ENCODE measurements around the gene RAD51B.

Gene RAD51B

DNA sequence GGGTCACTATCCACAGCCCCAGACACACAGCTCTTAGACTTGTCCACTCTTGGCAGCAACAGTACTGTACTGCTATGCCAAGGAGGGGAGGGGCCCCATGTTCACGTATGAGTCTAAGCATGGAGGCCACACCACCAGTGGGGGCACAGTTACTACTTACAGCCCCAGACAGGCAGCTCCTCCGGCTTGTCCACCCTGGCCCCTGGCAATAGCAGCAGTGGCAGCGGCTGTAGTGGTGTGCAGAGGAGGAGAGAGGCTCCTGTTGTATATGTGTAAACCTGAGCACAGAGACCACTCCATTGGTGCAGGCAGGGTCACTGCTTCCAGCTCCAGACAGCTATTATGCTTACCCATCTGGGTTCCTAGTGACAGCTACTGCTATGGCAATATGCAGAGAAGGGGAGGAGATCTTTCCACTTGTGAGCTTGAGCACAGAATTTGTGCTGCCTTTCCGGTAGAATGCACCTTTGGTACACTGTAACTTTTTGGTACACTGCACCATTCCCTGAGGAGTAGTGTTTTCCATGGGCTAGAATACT lies 113.2 kb downstream of the RAD51B start:
- no peak for TF ChIP-seq CTCF (IDR thresholded peaks at IDR 0.05)

- TF ChIP-seq CTCF (IDR thresholded peaks at IDR 0.05), result no peak
These were observed 113.7 kb downstream of the RAD51B start for GRCh38 chr14:67933266-67933665.

GRCh38 chr14:67934087-67934486 lies 114.5 kb downstream of the RAD51B start:
- peak; percentile 79 for TF ChIP-seq CTCF (IDR thresholded peaks at IDR 0.05)

GRCh38 chr14:67934862-67935261 lies 115.3 kb downstream of the RAD51B start:
- no peak for TF ChIP-seq CTCF (IDR thresholded peaks at IDR 0.05)

DNA sequence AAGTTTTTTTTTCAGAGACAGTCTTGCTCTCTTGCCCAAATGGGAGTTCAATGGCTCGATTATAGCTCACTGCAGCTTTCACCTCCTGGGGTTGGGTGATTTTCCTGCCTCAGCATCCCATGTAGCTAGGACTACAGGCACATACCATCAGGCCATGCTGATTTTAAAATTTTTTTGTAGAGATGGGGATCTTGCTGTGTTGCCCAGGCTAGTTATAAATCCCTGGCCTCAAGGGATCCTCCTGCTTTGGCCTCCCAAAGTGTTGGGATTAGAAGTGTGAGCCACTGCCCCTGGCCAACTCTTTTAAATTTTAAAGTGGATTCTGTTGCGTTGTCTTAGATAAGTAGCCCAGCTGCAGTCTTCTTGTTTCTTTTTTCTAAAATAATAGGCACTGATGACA lies 115.8 kb downstream of the RAD51B start:
- no peak for TF ChIP-seq CTCF (IDR thresholded peaks at IDR 0.05)

DNA sequence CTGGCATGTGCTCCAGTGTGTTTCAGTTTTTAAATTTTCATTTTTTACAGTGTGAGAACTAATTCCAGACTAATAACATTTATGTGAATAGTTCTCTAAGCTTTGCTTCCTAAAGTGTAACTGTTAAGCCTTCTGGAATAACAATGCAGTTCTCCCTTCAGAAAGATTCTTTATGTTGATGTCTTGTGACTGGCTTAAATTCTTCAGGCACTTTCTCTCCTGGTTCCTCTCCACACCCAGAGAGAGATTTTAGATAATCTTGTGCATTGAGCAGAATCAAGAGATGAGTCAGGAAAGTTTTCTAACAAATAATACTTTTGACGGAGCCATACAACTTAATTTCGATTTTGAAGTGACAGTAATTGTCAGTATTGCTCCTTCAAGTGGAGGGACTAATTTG lies 118.5 kb downstream of the RAD51B start:
- no peak for TF ChIP-seq CTCF (IDR thresholded peaks at IDR 0.05)

- TF ChIP-seq CTCF (IDR thresholded peaks at IDR 0.05), result no peak
These were observed 121.2 kb downstream of the RAD51B start for GRCh38 chr14:67940486-67941455.
